ENCODE results near the gene SORL1-AS1.
A peak's percentile ranks its signal among the peaks of the same experiment; 100 is the strongest.

Gene SORL1-AS1

DNA sequence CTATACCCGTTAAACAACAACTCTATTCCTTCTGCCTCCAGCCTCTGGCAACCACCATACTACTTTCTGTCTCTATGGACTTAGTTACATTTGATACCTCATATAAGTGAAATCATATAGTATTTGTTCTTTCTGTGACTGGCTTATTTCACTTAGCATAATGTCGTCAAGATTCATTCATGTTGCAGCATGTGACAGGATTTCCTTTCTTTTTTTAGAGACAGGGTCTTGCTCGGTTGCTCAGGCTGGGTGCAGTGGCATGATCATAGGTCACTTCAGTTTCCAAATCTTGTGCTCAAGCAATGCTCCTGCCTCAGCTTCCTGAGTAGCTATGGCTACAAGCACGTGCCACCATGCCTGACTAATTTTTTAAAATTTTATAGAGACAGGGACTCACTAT lies 30.1 kb downstream of the SORL1-AS1 start:
- Histone ChIP-seq H3K9me3 (replicated peaks in 1 of 2; ENCODE audit: control insufficient read depth in 1 of 2, insufficient read depth in 1 of 2, low read length in 2 of 2) (peaks cover 0 to 4% of the 10 kb centered on the region in 2 donors), H3K27ac (ENCODE audit: low read depth in 1 of 2, low read length in 2 of 2) (no peak overlapping the region), H3K4me3 (replicated peaks in 1 of 3; ENCODE audit: low read depth in 2 of 3, low read length in 3 of 3) (no peak overlapping the region), H3K27me3 (ENCODE audit: control insufficient read depth in 2 of 2, insufficient read depth in 2 of 2, low read length in 2 of 2) (no peaks in the 10 kb centered on the region), H3K36me3 (replicated peaks in 1 of 2; ENCODE audit: control insufficient read depth in 1 of 2, insufficient read depth in 2 of 2, low read length in 2 of 2) (no peaks in the 10 kb centered on the region), H3K4me2 (replicated peaks; ENCODE audit: extremely low read depth, low read length, poor library complexity, severe bottlenecking) (no peak overlapping the region), H2AFZ (ENCODE audit: insufficient read depth, low read depth, low read length, poor library complexity, severe bottlenecking) (no peak overlapping the region), H3K9ac (ENCODE audit: insufficient read depth, low read length, poor library complexity, severe bottlenecking) (no peak overlapping the region), H3K79me2 (ENCODE audit: insufficient read depth, low read length) (no peaks in the 10 kb centered on the region), H4K20me1 (ENCODE audit: insufficient read depth, low read length) (no peaks in the 10 kb centered on the region), H3K4me1 (ENCODE audit: control insufficient read depth in 1 of 2, insufficient read depth in 2 of 2, low read length in 2 of 2) (peaks cover 47 to 55% of the 10 kb centered on the region in 2 donors)
- peaks cover 0 to 9% of the 10 kb centered on the region in 2 donors for H3K36me3 Mint-ChIP-seq
- no peak overlapping the region for H3K4me3 Mint-ChIP-seq
- peaks cover 0 to 7% (median 4%) of the 10 kb centered on the region in 7 donors for H3K9me3 Mint-ChIP-seq
- peaks cover 70% of the 10 kb centered on the region for H3K4me1 Mint-ChIP-seq
- intact Hi-C loops (cut with micrococcal nuclease): no loop called here
- 0% methylated on average over 3 of the region's 4 CpGs for WGBS (ENCODE audit: insufficient coverage)
- peak; percentile 52 to 66 (median 61) for DNase-seq
- peaks cover 4 to 14% (median 7%) of the 10 kb centered on the region in 3 donors for H3K27me3 Mint-ChIP-seq (ENCODE audit: low read depth in 3 of 3)
- TF ChIP-seq, protein P1, sequence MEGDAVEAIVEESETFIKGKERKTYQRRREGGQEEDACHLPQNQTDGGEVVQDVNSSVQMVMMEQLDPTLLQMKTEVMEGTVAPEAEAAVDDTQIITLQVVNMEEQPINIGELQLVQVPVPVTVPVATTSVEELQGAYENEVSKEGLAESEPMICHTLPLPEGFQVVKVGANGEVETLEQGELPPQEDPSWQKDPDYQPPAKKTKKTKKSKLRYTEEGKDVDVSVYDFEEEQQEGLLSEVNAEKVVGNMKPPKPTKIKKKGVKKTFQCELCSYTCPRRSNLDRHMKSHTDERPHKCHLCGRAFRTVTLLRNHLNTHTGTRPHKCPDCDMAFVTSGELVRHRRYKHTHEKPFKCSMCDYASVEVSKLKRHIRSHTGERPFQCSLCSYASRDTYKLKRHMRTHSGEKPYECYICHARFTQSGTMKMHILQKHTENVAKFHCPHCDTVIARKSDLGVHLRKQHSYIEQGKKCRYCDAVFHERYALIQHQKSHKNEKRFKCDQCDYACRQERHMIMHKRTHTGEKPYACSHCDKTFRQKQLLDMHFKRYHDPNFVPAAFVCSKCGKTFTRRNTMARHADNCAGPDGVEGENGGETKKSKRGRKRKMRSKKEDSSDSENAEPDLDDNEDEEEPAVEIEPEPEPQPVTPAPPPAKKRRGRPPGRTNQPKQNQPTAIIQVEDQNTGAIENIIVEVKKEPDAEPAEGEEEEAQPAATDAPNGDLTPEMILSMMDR (IDR thresholded peaks at IDR 0.05): no peak
- peak overlapping the region in 6 of 7 donors; percentile 31 to 89 (median 76) for H3K27ac Mint-ChIP-seq

DNA sequence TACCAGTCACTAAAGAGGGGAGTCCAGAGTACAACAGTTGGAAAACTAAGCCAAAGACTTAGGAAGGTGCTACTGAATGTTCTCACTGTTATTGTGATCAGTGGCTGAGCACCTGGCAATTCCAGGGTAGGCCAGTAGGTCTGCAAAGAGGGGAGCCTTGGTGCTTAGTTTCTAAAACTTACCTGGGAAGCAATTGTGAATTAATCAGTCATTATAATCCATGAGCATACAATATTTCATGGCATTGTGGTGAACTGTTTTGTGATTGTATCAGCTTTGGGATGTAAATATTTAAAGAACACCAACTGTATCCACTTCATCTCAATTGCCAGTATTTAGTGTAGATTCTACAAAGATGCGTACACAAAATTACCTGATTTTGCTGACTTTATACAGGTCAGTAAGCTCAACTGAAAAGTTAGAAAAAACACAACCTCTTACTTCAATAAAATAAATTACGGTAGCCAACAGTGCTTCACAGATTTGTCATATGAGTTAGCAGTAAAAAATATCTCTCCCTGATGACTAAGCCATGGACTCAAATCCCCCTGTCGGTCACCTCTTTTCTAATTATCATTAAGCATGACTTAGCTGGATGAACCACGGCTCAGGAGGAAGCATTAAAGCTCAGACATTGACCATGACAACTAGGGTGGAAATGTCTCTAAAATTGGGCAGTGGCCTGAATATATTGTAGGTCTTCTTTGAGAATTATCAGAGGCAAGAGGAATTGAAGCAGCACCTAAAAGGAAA lies 31.4 kb downstream of the SORL1-AS1 start:
- TF ChIP-seq, protein P1 (IDR thresholded peaks at IDR 0.05): peak; percentile 39
- no peak overlapping the region for H2AFZ ChIP-seq (ENCODE audit: insufficient read depth, low read depth, low read length, poor library complexity, severe bottlenecking)
- H3K9me3 ChIP-seq (replicated peaks in 1 of 2; ENCODE audit: control insufficient read depth in 1 of 2, insufficient read depth in 1 of 2, low read length in 2 of 2): peaks cover 0 to 4% of the 10 kb centered on the region in 2 donors
- intact Hi-C loops (cut with micrococcal nuclease): loop anchor here in 1 of 2 donors (2.0 kb wide), 1 partner anchor 153 kb away; no protein-coding TSS in a partner anchor
- H3K27me3 ChIP-seq (ENCODE audit: control insufficient read depth in 2 of 2, insufficient read depth in 2 of 2, low read length in 2 of 2): no peaks in the 10 kb centered on the region
- H3K27ac ChIP-seq (ENCODE audit: low read depth in 1 of 2, low read length in 2 of 2): peak overlapping the region in 1 of 2 donors; percentile 33
- H3K9ac ChIP-seq (ENCODE audit: insufficient read depth, low read length, poor library complexity, severe bottlenecking): no peak overlapping the region
- DNase-seq: peak; percentile 76 to 86 (median 85)
- peaks cover 55 to 60% of the 10 kb centered on the region in 2 donors for H3K4me1 ChIP-seq (ENCODE audit: control insufficient read depth in 1 of 2, insufficient read depth in 2 of 2, low read length in 2 of 2)
- peaks cover 0 to 6% of the 10 kb centered on the region in 2 donors for H3K36me3 Mint-ChIP-seq
- H3K4me3 ChIP-seq (replicated peaks in 1 of 3; ENCODE audit: low read depth in 2 of 3, low read length in 3 of 3): no peak overlapping the region
- no CpG with 5 or more reads among the region's 4 CpGs for WGBS (ENCODE audit: insufficient coverage)
- no peaks in the 10 kb centered on the region for H3K79me2 ChIP-seq (ENCODE audit: insufficient read depth, low read length)
- H3K9me3 Mint-ChIP-seq: peaks cover 0 to 7% (median 4%) of the 10 kb centered on the region in 7 donors
- no peak overlapping the region for H3K4me3 Mint-ChIP-seq
- H4K20me1 ChIP-seq (ENCODE audit: insufficient read depth, low read length): no peaks in the 10 kb centered on the region
- no peak overlapping the region for H3K4me2 ChIP-seq (replicated peaks; ENCODE audit: extremely low read depth, low read length, poor library complexity, severe bottlenecking)
- no peaks in the 10 kb centered on the region for H3K36me3 ChIP-seq (replicated peaks in 1 of 2; ENCODE audit: control insufficient read depth in 1 of 2, insufficient read depth in 2 of 2, low read length in 2 of 2)
- H3K27ac Mint-ChIP-seq: peak overlapping the region; percentile 62 to 89 (median 80)
- H3K27me3 Mint-ChIP-seq (ENCODE audit: low read depth in 3 of 3): peaks cover 0 to 10% (median 0%) of the 10 kb centered on the region in 3 donors
- H3K4me1 Mint-ChIP-seq: peaks cover 76% of the 10 kb centered on the region
